Activated T-cell treated with anti-CD3 and anti-CD28 coated beads, Interleukin-2, amount 50 U/mL, for 4 hours (primary cell): ENCODE data around the gene HS3ST4. TPM values are rescaled to one million over a fixed set of nuclear protein-coding genes. Genes with fewer than 3 reads are reported as not detected.
"Not testable (repeated sequence)": the region's sequence is repeated elsewhere in the genome, so short reads cannot be mapped to it uniquely, and the experiment has no call there.

ENCODE experiments used
- ATAC-seq, 2 donors: fragments of 200-7000 bp; cut with Tn5 transposase; one replicate each; pipeline ENCODE4 v1.10.0; 2021
- DNase-seq: peaks from one replicate; pipeline ENCODE4 v3.0.0-alpha.2; 2020
- H3K27me3 Mint-ChIP-seq: one replicate; pipeline ENCODE4 v1.8.0; 2021; ENCODE audit warnings: low read depth, mixed read lengths
- H3K36me3 Mint-ChIP-seq: one replicate; pipeline ENCODE4 v1.8.0; 2022; ENCODE audit warnings: mixed read lengths; ENCODE audit not compliant: insufficient read depth
- H3K4me1 Mint-ChIP-seq: one replicate; pipeline ENCODE4 v1.8.0; 2021; ENCODE audit warnings: low read depth, mixed read lengths
- H3K4me3 Mint-ChIP-seq: one replicate; pipeline ENCODE4 v1.8.0; 2021; ENCODE audit warnings: mild to moderate bottlenecking, moderate library complexity, mixed read lengths
- H3K9me3 Mint-ChIP-seq: one replicate; pipeline ENCODE4 v1.8.0; 2021; ENCODE audit warnings: mixed read lengths
- total RNA-seq, 3 donors: library from RNA; stranded (reverse); gene quantifications; one replicate each; pipeline ENCODE4 v1.2.1, GENCODE V29; 2021

Gene HS3ST4
- total RNA-seq, 3 donors from 2014 or later: not detected

DNA sequence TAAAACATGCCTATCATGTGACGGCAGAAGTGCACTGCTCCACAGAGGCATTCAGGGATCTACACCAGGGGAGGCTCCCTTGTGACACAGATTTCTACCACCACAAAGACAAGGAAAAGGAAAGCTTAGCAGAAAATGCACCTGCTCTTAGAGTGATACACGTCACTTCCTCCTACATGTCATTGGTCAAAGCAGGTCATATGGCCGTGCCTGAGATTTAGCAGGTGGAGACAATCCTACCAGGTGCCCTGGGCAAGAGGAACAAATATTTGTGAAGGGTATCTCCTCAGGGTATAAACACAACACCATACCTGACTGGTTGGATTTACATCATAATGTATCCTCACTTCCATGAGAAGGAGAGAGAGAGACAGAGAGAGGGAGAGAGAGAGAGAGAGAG lies 362.1 kb downstream of the HS3ST4 start:
- Mint-ChIP-seq H3K36me3 (no peaks in the 10 kb centered on the region), H3K9me3 (peaks cover 3% of the 10 kb centered on the region), H3K4me3 (no peak overlapping the region), H3K27me3 (peaks cover 4% of the 10 kb centered on the region), H3K4me1 (no peaks in the 10 kb centered on the region)
- DNase-seq: no peak
- no peak for ATAC-seq

DNA sequence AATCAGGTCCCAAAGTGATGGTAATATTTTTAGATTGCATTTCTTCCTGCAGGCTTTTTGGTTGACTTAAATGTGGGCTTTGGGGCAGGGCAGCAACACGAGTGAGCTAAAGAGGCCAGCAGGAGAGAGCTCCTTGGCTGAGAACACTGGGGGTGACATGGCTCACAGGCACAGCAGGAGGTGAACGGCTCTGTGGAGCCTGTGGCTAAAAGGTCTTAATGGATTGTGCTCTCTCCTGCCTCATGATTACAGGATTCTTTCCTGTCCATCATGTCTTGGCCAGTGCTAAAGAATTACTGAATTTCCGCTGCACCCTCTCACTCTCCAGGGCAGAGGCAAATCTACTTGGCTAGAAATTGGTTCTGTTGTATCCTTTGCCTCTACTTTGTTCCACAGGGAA lies 366.6 kb downstream of the HS3ST4 start:
- peaks cover 4% of the 10 kb centered on the region for H3K27me3 Mint-ChIP-seq
- H3K4me3 Mint-ChIP-seq: no peak overlapping the region
- no peak for DNase-seq
- peaks cover 3% of the 10 kb centered on the region for H3K9me3 Mint-ChIP-seq
- no peaks in the 10 kb centered on the region for H3K36me3 Mint-ChIP-seq
- H3K4me1 Mint-ChIP-seq: no peaks in the 10 kb centered on the region
- no peak for ATAC-seq

DNA sequence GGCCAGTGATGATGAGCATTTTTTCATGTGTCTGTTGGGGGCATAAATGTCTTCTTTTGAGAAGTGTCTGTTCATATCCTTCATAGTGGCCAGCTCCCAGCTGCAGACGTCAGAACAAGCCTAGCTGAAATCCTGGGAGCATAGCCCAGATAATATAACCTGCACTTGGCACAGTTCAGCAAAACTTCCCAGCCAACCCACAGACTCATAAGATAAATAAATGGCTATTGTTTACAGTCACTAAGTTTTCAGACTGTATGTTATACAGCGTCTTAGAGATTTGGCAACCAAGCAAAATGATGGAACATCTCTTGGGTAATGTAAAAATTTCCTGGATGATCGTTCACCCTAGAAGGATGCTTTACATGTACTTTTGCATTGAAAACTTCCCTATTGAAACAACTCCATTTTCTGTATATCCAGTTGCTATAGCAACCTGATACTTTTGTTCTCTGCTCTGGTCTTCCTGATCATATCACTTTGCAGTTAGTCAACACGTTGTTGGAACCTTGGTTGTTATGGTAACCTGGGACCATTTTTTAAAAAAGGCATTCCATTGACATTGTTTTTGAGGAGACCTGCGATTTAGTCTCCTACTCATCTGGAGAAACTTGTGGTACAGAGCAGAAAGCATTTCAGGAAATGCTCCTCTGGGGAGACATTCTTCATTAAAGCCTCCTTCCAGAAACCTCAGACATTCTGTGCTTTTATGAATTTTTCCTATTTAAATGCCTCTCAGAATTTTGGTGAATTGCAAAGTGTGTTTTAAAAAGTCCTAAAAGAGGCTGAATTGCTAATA lies 378.7 kb downstream of the HS3ST4 start:
- no peak for ATAC-seq
- Mint-ChIP-seq H3K27me3 (peaks cover 7% of the 10 kb centered on the region), H3K36me3 (no peaks in the 10 kb centered on the region), H3K9me3 (no peaks in the 10 kb centered on the region), H3K4me1 (no peaks in the 10 kb centered on the region), H3K4me3 (no peak overlapping the region)
- DNase-seq: no peak

DNA sequence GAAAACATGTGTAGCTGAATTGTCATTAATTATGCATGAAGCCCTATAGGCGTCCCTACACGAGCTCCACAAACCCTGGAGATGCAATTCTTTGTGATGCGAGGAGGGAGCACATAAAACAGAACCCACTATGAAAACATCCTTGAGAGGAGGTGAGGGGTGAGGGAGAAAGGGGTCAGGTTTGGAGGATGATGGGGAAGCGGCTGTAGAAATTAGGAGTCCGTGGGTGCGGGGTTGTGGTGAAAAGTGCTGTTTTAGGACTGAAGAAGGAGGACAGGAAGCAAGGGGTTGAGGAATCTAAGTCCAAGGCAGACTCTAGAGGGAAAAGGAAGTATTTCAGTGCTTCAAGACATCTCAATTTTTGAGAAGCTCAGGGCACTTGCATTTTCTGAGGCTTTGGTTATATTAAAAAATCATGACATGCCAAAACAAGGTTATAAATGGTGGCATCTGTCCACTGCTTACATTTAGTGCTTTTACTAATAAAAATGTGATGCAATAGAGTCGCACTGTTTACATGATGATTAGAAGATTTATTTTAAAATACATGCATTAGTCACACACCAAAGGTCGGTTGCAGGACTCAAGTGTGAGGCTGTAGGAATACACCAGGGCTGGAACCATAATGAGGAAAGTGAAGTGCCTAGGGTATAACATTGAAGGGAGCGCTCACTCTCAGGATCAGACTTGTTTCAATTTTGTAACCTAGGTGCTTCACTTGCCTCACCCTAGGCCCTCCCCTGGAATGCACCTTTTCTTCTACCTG lies 379.5 kb downstream of the HS3ST4 start:
- H3K36me3 Mint-ChIP-seq: no peaks in the 10 kb centered on the region
- H3K27me3 Mint-ChIP-seq: peaks cover 7% of the 10 kb centered on the region
- no peaks in the 10 kb centered on the region for H3K9me3 Mint-ChIP-seq
- no peaks in the 10 kb centered on the region for H3K4me1 Mint-ChIP-seq
- DNase-seq (no peak), ATAC-seq (no peak)
- no peak overlapping the region for H3K4me3 Mint-ChIP-seq

DNA sequence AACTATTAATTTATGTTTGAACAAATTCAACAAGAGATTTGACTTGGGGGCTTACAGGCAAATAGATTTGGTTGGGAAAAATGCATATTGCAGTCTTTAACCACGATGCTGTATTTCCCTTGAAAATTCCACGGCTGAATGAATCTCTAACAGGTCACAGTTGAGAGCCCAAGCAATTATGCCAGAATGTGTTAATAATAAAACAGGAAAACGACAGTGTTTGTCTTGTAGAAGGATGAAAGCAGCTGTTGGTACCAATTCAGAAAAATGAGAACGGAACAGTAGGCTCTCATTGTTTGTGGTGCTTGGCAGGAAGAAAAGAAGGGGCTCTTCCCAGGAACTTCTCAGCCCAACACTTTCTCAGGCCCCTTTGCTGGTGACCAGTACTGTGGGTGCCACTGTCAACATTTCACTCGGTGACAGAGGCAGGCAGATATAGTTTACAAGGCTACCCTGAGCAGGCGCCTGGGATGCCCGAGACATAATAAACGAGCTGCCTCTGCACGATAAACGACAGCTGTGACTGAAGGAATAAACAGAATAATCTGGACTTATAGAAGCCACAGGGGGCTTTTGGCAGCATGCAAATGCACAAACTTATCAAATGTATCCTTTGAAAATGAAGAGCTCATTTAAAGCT lies 387.1 kb downstream of the HS3ST4 start:
- no peaks in the 10 kb centered on the region for H3K4me1 Mint-ChIP-seq
- H3K36me3 Mint-ChIP-seq: no peaks in the 10 kb centered on the region
- peaks cover 4% of the 10 kb centered on the region for H3K27me3 Mint-ChIP-seq
- no peak overlapping the region for H3K4me3 Mint-ChIP-seq
- ATAC-seq: no peak
- H3K9me3 Mint-ChIP-seq: no peaks in the 10 kb centered on the region
- no peak for DNase-seq

DNA sequence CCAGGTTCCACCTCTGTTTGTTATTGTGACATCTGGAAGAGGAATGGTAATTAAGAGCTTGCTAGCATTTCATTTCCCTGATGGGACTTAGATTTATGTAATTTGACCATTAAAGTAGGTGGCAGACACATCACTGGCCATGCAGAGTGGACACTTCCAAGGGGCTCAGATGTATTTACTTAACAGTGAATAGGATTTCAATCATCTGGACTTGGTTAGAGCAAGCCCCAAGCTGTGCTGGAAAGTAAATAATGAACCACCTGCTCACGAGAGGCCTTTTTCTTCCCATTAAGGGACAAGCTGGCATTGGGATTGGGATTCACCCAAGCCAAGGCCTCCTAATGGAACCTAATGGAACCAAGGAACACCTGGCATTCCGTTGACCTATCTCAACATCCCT lies 395.3 kb downstream of the HS3ST4 start:
- ATAC-seq (no peak), DNase-seq (no peak)
- no peaks in the 10 kb centered on the region for H3K4me1 Mint-ChIP-seq
- H3K36me3 Mint-ChIP-seq: no peaks in the 10 kb centered on the region
- no peak overlapping the region for H3K4me3 Mint-ChIP-seq
- H3K9me3 Mint-ChIP-seq: no peaks in the 10 kb centered on the region
- H3K27me3 Mint-ChIP-seq: peaks cover 4% of the 10 kb centered on the region

DNA sequence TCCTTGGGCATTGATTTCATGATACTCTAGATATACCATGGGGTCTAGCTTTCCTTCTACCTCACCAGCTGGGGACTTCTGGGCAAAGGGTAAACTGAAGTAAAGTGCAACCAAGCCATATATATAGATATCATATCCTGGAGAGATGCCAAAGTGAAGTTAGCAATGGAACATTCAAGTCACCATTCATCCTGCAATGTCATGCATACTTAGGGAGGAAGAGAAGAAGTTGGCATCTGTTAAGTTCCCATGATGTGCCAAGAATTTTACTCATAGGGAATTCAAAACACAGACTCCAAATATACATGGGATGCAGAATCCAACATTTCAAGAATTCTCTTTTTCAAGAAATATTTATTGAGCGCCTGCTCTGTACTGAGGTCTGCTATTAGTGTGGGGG lies 399.8 kb downstream of the HS3ST4 start:
- Mint-ChIP-seq H3K36me3 (no peaks in the 10 kb centered on the region), H3K4me1 (no peaks in the 10 kb centered on the region), H3K27me3 (peaks cover 9% of the 10 kb centered on the region), H3K4me3 (no peak overlapping the region), H3K9me3 (no peaks in the 10 kb centered on the region)
- ATAC-seq (no peak), DNase-seq (no peak)

DNA sequence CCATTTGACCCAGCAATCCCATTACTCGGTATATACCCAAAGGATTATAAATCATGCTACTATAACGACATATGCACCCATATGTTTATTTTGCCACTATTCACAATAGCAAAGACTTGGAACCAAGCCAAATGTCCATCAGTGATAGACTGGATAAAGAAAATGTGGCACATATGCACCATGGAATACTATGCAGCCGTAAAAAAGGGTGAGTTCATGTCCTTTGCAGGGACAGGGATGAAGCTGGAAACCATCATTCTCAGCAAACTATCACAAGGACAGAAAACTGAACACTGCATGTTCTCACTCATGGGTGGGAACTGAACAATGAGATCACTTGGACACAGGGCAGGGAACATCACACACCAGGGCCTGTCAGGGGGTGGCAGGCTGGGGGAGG lies 406.4 kb downstream of the HS3ST4 start:
- not testable (repeated sequence) for ATAC-seq, H3K4me1 Mint-ChIP-seq, DNase-seq, H3K27me3 Mint-ChIP-seq, H3K36me3 Mint-ChIP-seq, H3K4me3 Mint-ChIP-seq, H3K9me3 Mint-ChIP-seq

DNA sequence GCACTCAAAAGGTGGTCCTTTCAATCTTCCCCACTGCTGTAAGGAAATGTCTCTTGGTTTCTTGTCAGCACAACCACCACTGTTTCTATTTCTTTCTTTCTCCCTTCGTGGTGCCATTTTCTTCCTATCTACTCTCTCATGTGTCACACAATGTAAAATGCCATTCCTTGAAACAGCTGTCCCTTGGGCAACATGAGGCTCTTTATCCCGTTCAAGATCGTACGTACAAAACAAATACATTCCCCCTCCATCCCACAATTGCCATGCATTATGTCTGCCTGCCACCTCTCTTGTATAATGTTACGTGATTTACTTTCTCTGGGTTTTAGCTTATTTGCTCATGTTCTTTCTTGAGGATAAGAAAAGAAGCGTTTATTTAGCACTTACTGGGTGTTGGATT lies 410.6 kb downstream of the HS3ST4 start:
- DNase-seq (no peak), ATAC-seq (no peak)
- no peak overlapping the region for H3K4me3 Mint-ChIP-seq
- H3K4me1 Mint-ChIP-seq: no peaks in the 10 kb centered on the region
- H3K9me3 Mint-ChIP-seq: peaks cover 6% of the 10 kb centered on the region
- H3K27me3 Mint-ChIP-seq: no peaks in the 10 kb centered on the region
- H3K36me3 Mint-ChIP-seq: no peaks in the 10 kb centered on the region

DNA sequence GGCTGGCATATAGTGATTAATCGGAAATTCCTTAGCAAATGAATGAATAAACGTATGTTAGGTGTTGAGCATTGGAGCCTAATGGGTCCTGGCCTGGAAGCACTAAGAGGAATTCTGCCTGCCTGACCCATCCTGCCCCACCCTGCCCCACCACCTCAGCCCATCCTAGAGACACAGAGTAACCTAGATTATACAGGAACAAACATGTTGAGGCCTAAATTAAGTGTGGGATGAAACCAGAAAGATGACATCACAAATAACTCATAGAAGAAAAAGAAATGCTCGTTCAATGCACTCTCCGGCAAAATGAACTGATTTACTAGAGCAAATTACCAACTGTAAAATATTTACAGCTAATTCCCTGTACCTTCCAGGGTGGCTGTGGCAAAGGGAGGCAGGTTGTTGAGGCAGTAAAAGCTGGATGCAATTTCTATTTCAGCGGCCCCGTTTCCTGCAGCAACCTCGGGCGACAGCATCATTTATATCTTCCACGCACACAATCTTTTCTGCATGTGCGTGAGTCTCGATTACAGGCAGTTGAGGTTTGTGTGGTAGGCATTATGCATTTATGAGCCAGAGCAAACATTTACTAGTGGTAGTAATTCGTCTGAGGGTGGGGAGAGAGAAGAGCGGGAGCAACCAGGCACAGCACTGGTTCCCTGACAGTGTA lies 417.2 kb downstream of the HS3ST4 start:
- ATAC-seq: no peak

DNA sequence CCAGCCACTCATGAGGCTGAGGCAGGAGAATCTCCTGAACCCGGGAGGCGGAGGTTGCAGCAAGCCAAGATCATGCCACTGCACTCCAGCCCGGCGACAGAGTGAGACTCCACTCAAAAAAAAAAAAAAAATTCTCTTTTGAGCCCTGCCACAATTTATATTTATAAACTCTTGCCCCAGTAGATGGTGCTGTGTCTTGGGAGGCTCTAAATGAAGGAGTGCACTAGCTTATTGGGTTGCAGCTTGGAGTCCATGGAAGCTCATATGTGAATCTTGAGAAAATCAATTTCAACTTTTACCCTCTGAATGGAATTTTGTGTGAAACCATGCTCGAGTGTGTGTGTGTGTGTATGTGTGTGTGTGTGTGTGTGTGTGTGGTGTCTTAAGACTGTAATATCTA lies 420.1 kb downstream of the HS3ST4 start:
- peaks cover 3% of the 10 kb centered on the region for H3K27me3 Mint-ChIP-seq
- no peaks in the 10 kb centered on the region for H3K36me3 Mint-ChIP-seq
- no peaks in the 10 kb centered on the region for H3K4me1 Mint-ChIP-seq
- DNase-seq (no peak), ATAC-seq (no peak)
- H3K4me3 Mint-ChIP-seq: no peak overlapping the region
- H3K9me3 Mint-ChIP-seq: no peaks in the 10 kb centered on the region

More for the DNA sequence above, 417.2 kb downstream of the HS3ST4 start:
- DNase-seq: no peak
- H3K36me3 Mint-ChIP-seq: no peaks in the 10 kb centered on the region
- H3K27me3 Mint-ChIP-seq: peaks cover 3% of the 10 kb centered on the region
- no peaks in the 10 kb centered on the region for H3K4me1 Mint-ChIP-seq
- H3K9me3 Mint-ChIP-seq: peaks cover 6% of the 10 kb centered on the region
- H3K4me3 Mint-ChIP-seq: no peak overlapping the region

DNA sequence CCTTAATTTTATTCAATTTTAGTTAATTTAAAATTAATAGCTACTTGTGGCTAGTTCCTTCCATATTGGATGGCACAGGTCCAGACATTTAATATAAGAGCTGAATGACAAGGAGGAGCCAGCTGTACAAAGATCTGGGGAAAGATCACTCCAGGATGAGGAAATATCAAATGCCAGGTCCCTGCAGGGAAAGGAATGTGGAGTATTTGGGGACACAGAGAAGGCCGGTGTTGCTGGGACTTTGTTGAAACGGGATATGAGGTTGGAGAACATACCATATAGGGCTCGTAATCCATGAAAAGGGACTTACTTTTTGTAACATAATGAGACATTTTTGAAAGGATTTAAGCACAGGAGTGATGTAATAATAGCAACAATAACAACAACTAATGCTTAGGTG lies 426.8 kb downstream of the HS3ST4 start:
- DNase-seq (no peak), ATAC-seq (no peak)
- H3K9me3 Mint-ChIP-seq: no peaks in the 10 kb centered on the region
- H3K4me3 Mint-ChIP-seq: no peak overlapping the region
- H3K4me1 Mint-ChIP-seq: no peaks in the 10 kb centered on the region
- H3K27me3 Mint-ChIP-seq: no peaks in the 10 kb centered on the region
- H3K36me3 Mint-ChIP-seq: no peaks in the 10 kb centered on the region

DNA sequence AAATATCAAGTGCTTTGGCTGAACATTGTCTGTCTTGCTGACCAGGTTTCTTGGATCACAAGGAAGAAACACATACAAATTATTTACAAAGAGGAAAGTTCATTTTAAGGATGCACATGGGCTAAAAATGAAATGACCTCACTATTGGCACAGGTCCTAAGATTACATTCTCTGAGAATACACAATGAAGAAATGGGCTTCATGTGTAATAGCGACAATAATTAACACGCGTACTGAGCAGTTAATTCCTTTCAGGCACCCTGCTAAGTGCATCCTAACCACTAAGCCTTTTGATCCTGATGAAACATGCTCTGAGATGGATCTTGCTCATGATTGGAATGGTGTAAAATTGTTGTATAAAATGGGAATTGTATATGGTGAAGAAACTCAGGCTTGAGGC lies 429.0 kb downstream of the HS3ST4 start:
- Mint-ChIP-seq H3K4me3 (no peak overlapping the region), H3K27me3 (peaks cover 2% of the 10 kb centered on the region), H3K4me1 (no peaks in the 10 kb centered on the region), H3K36me3 (no peaks in the 10 kb centered on the region), H3K9me3 (no peaks in the 10 kb centered on the region)
- no peak for ATAC-seq
- DNase-seq: no peak

DNA sequence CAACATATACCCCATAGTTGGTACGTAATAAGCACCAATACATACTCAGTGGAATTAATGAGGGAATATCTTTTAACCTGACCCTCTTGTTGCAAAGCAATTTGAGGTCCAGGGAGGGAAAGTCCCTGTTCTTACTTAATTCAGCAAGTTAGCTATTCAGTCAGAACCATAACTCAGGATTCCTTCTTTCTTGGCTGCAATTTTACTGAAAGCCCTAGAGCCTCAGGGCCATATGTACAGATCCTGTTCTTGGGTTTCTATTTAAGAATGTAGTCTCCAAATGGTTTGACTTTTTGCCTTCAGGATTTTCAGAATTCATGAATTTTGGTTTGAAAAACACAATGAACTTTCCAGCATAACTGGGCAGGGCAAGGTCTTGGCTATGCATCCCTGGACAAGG lies 436.5 kb downstream of the HS3ST4 start:
- no peaks in the 10 kb centered on the region for H3K4me1 Mint-ChIP-seq
- H3K36me3 Mint-ChIP-seq: no peaks in the 10 kb centered on the region
- ATAC-seq: no peak
- peaks cover 7% of the 10 kb centered on the region for H3K27me3 Mint-ChIP-seq
- no peak overlapping the region for H3K4me3 Mint-ChIP-seq
- H3K9me3 Mint-ChIP-seq: no peaks in the 10 kb centered on the region
- DNase-seq: no peak
